Colonic mucosa (tissue), 4 donors: ENCODE results near the gene VAMP3. TPM values are rescaled to one million over a fixed set of nuclear protein-coding genes. Genes with fewer than 3 reads are reported as not detected.

ENCODE experiments used
- DNase-seq: peaks from one replicate; pipeline ENCODE4 v3.0.0-alpha.2; 2020
- H3K27ac ChIP-seq: fragments of 200-600 bp; one replicate; pipeline ENCODE4 v1.8.0; 2021
- H3K27me3 ChIP-seq: fragments of 200-600 bp; one replicate; pipeline ENCODE4 v1.8.0; 2021
- H3K36me3 ChIP-seq: fragments of 200-600 bp; one replicate; pipeline ENCODE4 v1.8.0; 2021
- H3K4me1 ChIP-seq: fragments of 200-600 bp; one replicate; pipeline ENCODE4 v1.8.0; 2021; ENCODE audit warnings: mild to moderate bottlenecking
- H3K4me3 ChIP-seq: fragments of 200-600 bp; one replicate; pipeline ENCODE4 v1.8.0; 2021
- H3K9ac ChIP-seq, 2 donors: one replicate each; pipeline ENCODE4 v1.7.0; 2013; ENCODE audit warnings: control low read depth in 2 of 2, low read depth in 2 of 2, low read length in 2 of 2
- H3K9me3 ChIP-seq: fragments of 200-600 bp; one replicate; pipeline ENCODE4 v1.8.0; 2021
- intact Hi-C: fragments of 100-400 bp; cut with DNase I; formaldehyde crosslinking; loops from one replicate; pipeline ENCODE4 v1.14.1; 2022
- total RNA-seq, 2 donors: library from RNA; stranded (reverse); fragmentation: NEBNext Ultra II Directional in 1 of 2; extraction: Animal tissue kit (Norgen Biotek cat#: 25700) in 1 of 2; gene quantifications; one replicate each; pipeline ENCODE4 v1.2.1, GENCODE V29; 2021
- TF ChIP-seq, protein P1 (sequence below): fragments of 200-600 bp; IDR thresholded peaks from one replicate; pipeline ENCODE4 v1.8.0; 2022; ENCODE audit warnings: antibody characterized with exemption, mild to moderate bottlenecking
- donor health status: healthy.
- donor health status: DM: no; HTN: no; CAD: no.
- donor health status: DM: no; HTN: no; CAD: no.

The VAMP3 gene
- total RNA-seq, 2 donors from 2014 or later: 73.0 to 108 TPM

DNA sequence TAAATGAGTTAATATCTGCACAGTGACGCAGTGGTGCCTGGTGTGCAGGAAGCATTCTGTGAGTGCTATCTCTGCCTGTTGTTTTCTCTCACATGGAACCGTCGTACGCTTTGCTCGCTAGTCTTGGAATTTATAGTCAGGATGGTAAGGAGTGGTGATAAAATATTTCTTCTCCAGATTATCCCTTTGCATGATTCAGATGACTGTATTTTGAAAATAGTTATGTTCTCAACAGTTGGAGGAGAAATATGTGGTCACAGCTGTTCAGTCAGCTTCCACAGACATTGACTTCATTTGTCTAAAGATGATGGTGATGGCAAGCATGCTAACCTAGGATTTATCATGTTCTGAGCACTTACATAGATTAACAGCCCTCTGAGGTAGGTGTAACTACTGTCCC, 41.3 kb upstream of the VAMP3 start:
- no peaks in the 10 kb centered on the region for H3K36me3 ChIP-seq
- intact Hi-C loops: no loop called here
- no peak overlapping the region for H3K27ac ChIP-seq
- TF ChIP-seq, protein P1, sequence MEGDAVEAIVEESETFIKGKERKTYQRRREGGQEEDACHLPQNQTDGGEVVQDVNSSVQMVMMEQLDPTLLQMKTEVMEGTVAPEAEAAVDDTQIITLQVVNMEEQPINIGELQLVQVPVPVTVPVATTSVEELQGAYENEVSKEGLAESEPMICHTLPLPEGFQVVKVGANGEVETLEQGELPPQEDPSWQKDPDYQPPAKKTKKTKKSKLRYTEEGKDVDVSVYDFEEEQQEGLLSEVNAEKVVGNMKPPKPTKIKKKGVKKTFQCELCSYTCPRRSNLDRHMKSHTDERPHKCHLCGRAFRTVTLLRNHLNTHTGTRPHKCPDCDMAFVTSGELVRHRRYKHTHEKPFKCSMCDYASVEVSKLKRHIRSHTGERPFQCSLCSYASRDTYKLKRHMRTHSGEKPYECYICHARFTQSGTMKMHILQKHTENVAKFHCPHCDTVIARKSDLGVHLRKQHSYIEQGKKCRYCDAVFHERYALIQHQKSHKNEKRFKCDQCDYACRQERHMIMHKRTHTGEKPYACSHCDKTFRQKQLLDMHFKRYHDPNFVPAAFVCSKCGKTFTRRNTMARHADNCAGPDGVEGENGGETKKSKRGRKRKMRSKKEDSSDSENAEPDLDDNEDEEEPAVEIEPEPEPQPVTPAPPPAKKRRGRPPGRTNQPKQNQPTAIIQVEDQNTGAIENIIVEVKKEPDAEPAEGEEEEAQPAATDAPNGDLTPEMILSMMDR: no peak
- H3K9me3 ChIP-seq: no peaks in the 10 kb centered on the region
- H3K4me1 ChIP-seq: no peaks in the 10 kb centered on the region
- no peak overlapping the region for H3K4me3 ChIP-seq
- no peak overlapping the region for H3K9ac ChIP-seq
- no peaks in the 10 kb centered on the region for H3K27me3 ChIP-seq
- DNase-seq: no peak

DNA sequence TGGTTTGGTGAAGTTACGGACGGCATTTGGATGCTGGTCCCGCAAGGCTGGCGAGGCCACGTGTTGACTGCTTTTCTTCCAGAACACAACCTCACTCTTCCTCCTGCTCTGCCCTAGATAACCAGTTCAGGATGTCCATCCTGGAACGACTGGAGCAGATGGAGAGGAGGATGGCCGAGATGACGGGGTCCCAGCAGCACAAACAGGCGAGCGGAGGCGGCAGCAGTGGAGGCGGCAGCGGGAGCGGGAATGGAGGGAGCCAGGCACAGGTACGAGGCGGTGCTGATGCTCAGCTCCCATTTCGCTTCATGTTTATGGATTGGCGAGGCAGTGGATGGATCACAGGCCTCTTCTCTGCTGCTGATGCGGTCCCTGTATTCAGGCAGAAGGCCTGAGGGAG, 38.8 kb upstream of the VAMP3 start:
- Histone ChIP-seq H3K36me3 (no peaks in the 10 kb centered on the region), H3K27ac (no peak overlapping the region), H3K4me1 (no peaks in the 10 kb centered on the region), H3K27me3 (no peaks in the 10 kb centered on the region), H3K4me3 (no peak overlapping the region), H3K9ac (no peak overlapping the region), H3K9me3 (no peaks in the 10 kb centered on the region)
- intact Hi-C loops: no loop called here
- TF ChIP-seq, protein P1: no peak
- DNase-seq: no peak

DNA sequence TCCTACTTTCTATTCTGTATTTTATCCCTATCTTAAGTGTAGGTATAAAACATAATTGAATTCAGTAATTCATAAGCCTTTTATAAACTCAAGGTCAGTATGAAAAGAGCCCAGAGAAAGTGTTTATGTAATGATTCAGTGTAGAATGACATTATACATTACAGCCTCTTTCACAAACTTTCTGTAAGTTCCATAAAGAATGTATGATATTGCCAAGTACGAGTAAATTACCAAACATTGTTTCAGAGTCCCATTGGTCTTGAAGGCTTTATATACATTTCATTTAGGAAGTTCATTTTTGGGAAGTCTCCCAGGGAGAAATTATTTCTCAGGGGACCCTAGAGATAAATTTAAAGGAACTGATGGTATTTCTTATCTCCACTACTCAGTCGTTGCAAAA, 37.8 kb upstream of the VAMP3 start:
- no peak for DNase-seq
- Histone ChIP-seq H3K9me3 (no peaks in the 10 kb centered on the region), H3K36me3 (no peaks in the 10 kb centered on the region), H3K27ac (no peak overlapping the region), H3K27me3 (no peaks in the 10 kb centered on the region), H3K4me1 (no peaks in the 10 kb centered on the region), H3K4me3 (no peak overlapping the region), H3K9ac (no peak overlapping the region)
- TF ChIP-seq, protein P1: no peak
- intact Hi-C loops: no loop called here

DNA sequence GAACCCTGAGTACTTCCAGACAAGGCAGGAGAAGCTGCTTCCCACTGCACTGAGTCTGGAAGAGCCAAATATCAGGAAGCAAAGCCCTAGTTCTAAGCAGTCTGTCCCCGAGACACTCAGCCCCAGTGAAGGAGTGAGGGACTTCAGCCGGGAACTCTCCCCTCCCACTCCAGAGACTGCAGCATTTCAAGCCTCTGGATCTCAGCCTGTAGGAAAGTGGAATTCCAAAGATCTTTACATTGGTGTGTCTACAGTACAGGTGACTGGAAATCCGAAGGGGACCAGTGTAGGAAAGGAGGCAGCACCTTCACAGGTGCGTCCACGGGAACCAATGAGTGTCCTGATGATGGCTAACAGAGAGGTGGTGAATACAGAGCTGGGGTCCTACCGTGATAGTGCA, 33.1 kb upstream of the VAMP3 start:
- DNase-seq: no peak
- TF ChIP-seq, protein P1: no peak
- Histone ChIP-seq H3K4me3 (no peak overlapping the region), H3K27me3 (no peaks in the 10 kb centered on the region), H3K9me3 (no peaks in the 10 kb centered on the region), H3K27ac (no peak overlapping the region), H3K4me1 (no peaks in the 10 kb centered on the region), H3K36me3 (no peaks in the 10 kb centered on the region), H3K9ac (no peak overlapping the region)
- intact Hi-C loops: no loop called here

GRCh38 chr1:7743346-7743745, 27.8 kb upstream of the VAMP3 start:
- no peak overlapping the region for H3K4me3 ChIP-seq
- H3K36me3 ChIP-seq: no peaks in the 10 kb centered on the region
- intact Hi-C loops: no loop called here

More at GRCh38 chr1:7743346-7743745, 27.8 kb upstream of the VAMP3 start:
- Histone ChIP-seq H3K4me1 (no peaks in the 10 kb centered on the region), H3K27ac (no peak overlapping the region), H3K27me3 (no peaks in the 10 kb centered on the region), H3K9ac (no peak overlapping the region), H3K9me3 (no peaks in the 10 kb centered on the region)
- DNase-seq: no peak
- TF ChIP-seq, protein P1: no peak
